K562 (cell line): ENCODE measurements around the gene CFD.
A peak's percentile ranks its signal among the peaks of the same experiment; 100 is the strongest.

Experiments
- ATF3 ChIP-seq, 2 experiments: fragments of 450-650 bp in 1 of 2; sonication (generic) in 1 of 2; formaldehyde crosslinking in 1 of 2; IDR thresholded peaks in 1 of 2; conservative IDR thresholded peaks in 1 of 2; 2 replicates each; pipeline versions ENCODE4 v1.6.1 to v1.8.1; 2016 to 2023; ENCODE audit warnings: mild to moderate bottlenecking in 2 of 2, moderate library complexity in 2 of 2, inconsistent platforms in 1 of 2, missing genetic modification reagents in 1 of 2
- CTCF ChIP-seq, 3 experiments: IDR thresholded peaks in 2 of 3; conservative IDR thresholded peaks in 1 of 3; 2 replicates each; pipeline ENCODE4 v1.5.1; 2011 to 2012; ENCODE audit warnings: low read length in 3 of 3, mild to moderate bottlenecking in 3 of 3, control low read depth in 2 of 3, improper control_type of control experiment in 1 of 3, inconsistent platforms in 1 of 3, low read depth in 1 of 3, mixed read lengths in 1 of 3, moderate library complexity in 1 of 3; ENCODE audit not compliant: insufficient read depth in 2 of 3
- DPF2 ChIP-seq: fragments of 450-650 bp; IDR thresholded peaks from 2 replicates; pipeline ENCODE4 v1.6.1; 2016
- ERF ChIP-seq: fragments of 450-650 bp; formaldehyde crosslinking; IDR thresholded peaks from 2 replicates; pipeline ENCODE4 v1.4.0; 2020; ENCODE audit warnings: mild to moderate bottlenecking, mixed read lengths
- EZH2 ChIP-seq: IDR thresholded peaks from 2 replicates; pipeline ENCODE4 v1.6.1; 2012; ENCODE audit warnings: low read depth, mild to moderate bottlenecking, inconsistent platforms, low read length, borderline replicate concordance
- SMC3 ChIP-seq: conservative IDR thresholded peaks from 2 replicates; pipeline ENCODE4 v1.6.1; 2011; ENCODE audit warnings: low read depth, low read length, improper control_type of control experiment; ENCODE audit not compliant: insufficient read depth
- SNAPC5 ChIP-seq: fragments of 250-450 bp; sonication (Bioruptor Pico); IDR thresholded peaks from 2 replicates; pipeline ENCODE4 v1.8.0; 2021; ENCODE audit warnings: moderate library complexity, mild to moderate bottlenecking, inconsistent platforms
- THAP7 ChIP-seq: fragments of 250-450 bp; sonication (Bioruptor Pico); IDR thresholded peaks from 2 replicates; pipeline ENCODE4 v1.5.0; 2021
- U2AF2 ChIP-seq: fragments of 200-400 bp; formaldehyde crosslinking; optimal IDR thresholded peaks from 2 replicates; pipeline ENCODE3; 2017; ENCODE audit warnings: low read depth, mild to moderate bottlenecking, low read length

- no peak for TF ChIP-seq DPF2
- no peak for TF ChIP-seq SMC3
- TF ChIP-seq ERF (CRISPR knock-in tag) = peak; percentile 51; the same call in 1 of the 2 replicates
- no peak for TF ChIP-seq SNAPC5 (CRISPR knock-in tag)
- TF ChIP-seq CTCF (IDR thresholded peaks at IDR 0.05 in 2 of 3, conservative IDR thresholded peaks at IDR 0.05 in 1 of 3; ENCODE audit: insufficient read depth in 2 of 3, low read depth in 1 of 3, low read length in 3 of 3) = no peak
- TF ChIP-seq EZH2 = no peak
- no peak for TF ChIP-seq THAP7 (CRISPR knock-in tag)
- TF ChIP-seq ATF3 (IDR thresholded peaks at IDR 0.05) = no peak
- TF ChIP-seq ATF3 (CRISPR knock-in tag; conservative IDR thresholded peaks at IDR 0.05) = no peak
- TF ChIP-seq U2AF2 = no peak
Measured at GRCh38 chr19:868458-869244, 9.2 kb downstream of the CFD start.
